ENCODE measurements around the gene DCUN1D2.

The DCUN1D2 gene

GRCh38 chr13:113518076-113518803 lies 27.7 kb upstream of the DCUN1D2 start:
- TF ChIP-seq CTCF (conservative IDR thresholded peaks at IDR 0.05; ENCODE audit: low read depth, low read length), result no peak
- no peak for DNase-seq (ENCODE audit: low read depth)
- no peak overlapping the region for H3K4me3 ChIP-seq (ENCODE audit: low read depth, low read length)

GRCh38 chr13:113514847-113515246 lies 24.3 kb upstream of the DCUN1D2 start:
- DNase-seq (ENCODE audit: low read depth), result no peak
- H3K4me3 ChIP-seq (ENCODE audit: low read depth, low read length), result no peak overlapping the region
- no peak for TF ChIP-seq CTCF (conservative IDR thresholded peaks at IDR 0.05; ENCODE audit: low read depth, low read length)

DNA sequence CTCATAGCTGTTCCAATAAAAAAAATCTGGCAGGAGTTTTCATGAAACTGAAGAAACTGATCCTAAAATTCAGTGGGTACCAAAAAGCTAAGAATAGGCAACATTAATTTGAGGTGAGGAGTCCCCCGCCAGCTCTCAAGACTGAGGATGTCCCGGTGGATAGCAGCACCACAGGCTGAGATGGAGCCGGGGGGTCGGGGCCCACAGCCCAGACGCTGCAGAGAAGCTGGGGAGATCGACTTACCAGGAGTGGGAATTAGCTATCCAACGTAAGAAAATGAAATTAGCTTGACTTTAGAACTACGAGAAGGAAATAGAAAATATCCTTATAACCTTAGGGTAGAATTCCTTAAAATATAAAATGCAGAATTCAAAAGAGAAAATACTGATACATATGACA lies 23.2 kb upstream of the DCUN1D2 start:
- H3K4me3 ChIP-seq (ENCODE audit: low read depth, low read length), result no peak overlapping the region
- TF ChIP-seq CTCF (conservative IDR thresholded peaks at IDR 0.05; ENCODE audit: low read depth, low read length), result no peak
- no peak for DNase-seq (ENCODE audit: low read depth)

GRCh38 chr13:113511361-113511760 lies 20.9 kb upstream of the DCUN1D2 start:
- TF ChIP-seq CTCF (conservative IDR thresholded peaks at IDR 0.05; ENCODE audit: low read depth, low read length), result no peak
- H3K4me3 ChIP-seq (ENCODE audit: low read depth, low read length), result no peak overlapping the region
- DNase-seq (ENCODE audit: low read depth), result no peak

- no peak for TF ChIP-seq CTCF (conservative IDR thresholded peaks at IDR 0.05; ENCODE audit: low read depth, low read length)
- H3K4me3 ChIP-seq (ENCODE audit: low read depth, low read length), result no peak overlapping the region
- DNase-seq (ENCODE audit: low read depth), result no peak
Observed at GRCh38 chr13:113510871-113511270, 20.4 kb upstream of the DCUN1D2 start.

GRCh38 chr13:113509989-113510388 lies 19.5 kb upstream of the DCUN1D2 start:
- H3K4me3 ChIP-seq (ENCODE audit: low read depth, low read length), result no peak overlapping the region
- no peak for TF ChIP-seq CTCF (conservative IDR thresholded peaks at IDR 0.05; ENCODE audit: low read depth, low read length)

More at GRCh38 chr13:113509989-113510388, 19.5 kb upstream of the DCUN1D2 start:
- DNase-seq (ENCODE audit: low read depth), result no peak

Data from choroid plexus epithelial cell (primary cell).